ENCODE measurements around the gene MAP2K6. TPM values are rescaled to one million over a fixed set of nuclear protein-coding genes. Genes with fewer than 3 reads are reported as not detected.

MAP2K6 gene
- total and polyA plus RNA-seq, 2 of the 8 experiments (the other 6 are each of a cell fraction or from before 2014, with no cell fraction given) = 11.0 to 44.1 TPM

- TF ChIP-seq CHD7 (IDR thresholded peaks at IDR 0.05; ENCODE audit: insufficient replicate concordance, low read length) (no peak), CREB1 (IDR thresholded peaks at IDR 0.05) (no peak), HDAC6 (IDR thresholded peaks at IDR 0.05; ENCODE audit: low read depth, low read length) (no peak), E2F6 (IDR thresholded peaks at IDR 0.05) (no peak), TCF12 (IDR thresholded peaks at IDR 0.05; ENCODE audit: low read depth, low read length) (no peak)
These were observed 9.4 kb upstream of the MAP2K6 start (continued) for GRCh38 chr17:69405096-69405495.

Measured in H1 (cell line).